ENCODE data around the gene ARPC1A.

ARPC1A gene

GRCh38 chr7:99407872-99408378, 82.2 kb downstream of the ARPC1A start:
- peak; percentile 69 to 80 for DNase-seq
- TF ChIP-seq POLR2A (IDR thresholded peaks at IDR 0.05; ENCODE audit: low read length) (no peak), GATA1 (IDR thresholded peaks at IDR 0.05; ENCODE audit: low read depth, low read length) (no peak)

- peak; percentile 97 to 98 for DNase-seq
- TF ChIP-seq POLR2A (IDR thresholded peaks at IDR 0.05; ENCODE audit: low read length): peak; percentile 96
- TF ChIP-seq GATA1 (IDR thresholded peaks at IDR 0.05; ENCODE audit: low read depth, low read length): no peak
Measured at GRCh38 chr7:99408379-99409191, 82.9 kb downstream of the ARPC1A start, which contains the start of the genes BUD31 and PDAP1. Gene BUD31, plus strand, starts transcription at chr7:99408969. Its CDS starts 2,124 bp downstream, at chr7:99411093. Gene PDAP1, minus strand, starts transcription at chr7:99408597. Its CDS starts 49 bp downstream, at chr7:99408548.

- DNase-seq: peak; percentile 70 to 74
Measured at GRCh38 chr7:99409192-99409572, 83.5 kb downstream of the ARPC1A start.

GRCh38 chr7:99409806-99410205, 84.1 kb downstream of the ARPC1A start:
- DNase-seq: peak; percentile 39 to 57
- no peak for TF ChIP-seq GATA1 (IDR thresholded peaks at IDR 0.05; ENCODE audit: low read depth, low read length)
- TF ChIP-seq POLR2A (IDR thresholded peaks at IDR 0.05; ENCODE audit: low read length): no peak

More at GRCh38 chr7:99409192-99409572, 83.5 kb downstream of the ARPC1A start:
- TF ChIP-seq POLR2A (IDR thresholded peaks at IDR 0.05; ENCODE audit: low read length): no peak
- no peak for TF ChIP-seq GATA1 (IDR thresholded peaks at IDR 0.05; ENCODE audit: low read depth, low read length)

GRCh38 chr7:99410635-99411034, 84.9 kb downstream of the ARPC1A start:
- DNase-seq: no peak
- TF ChIP-seq GATA1 (IDR thresholded peaks at IDR 0.05; ENCODE audit: low read depth, low read length) (no peak), POLR2A (IDR thresholded peaks at IDR 0.05; ENCODE audit: low read length) (no peak)

- DNase-seq: peak; percentile 44 to 49
Measured at GRCh38 chr7:99415513-99416127, 89.9 kb downstream of the ARPC1A start.
